ENCODE measurements around the gene MPZL1.
"Not testable (repeated sequence)": the region's sequence is repeated elsewhere in the genome, so short reads cannot be mapped to it uniquely, and the experiment has no call there.

MPZL1 gene

DNA sequence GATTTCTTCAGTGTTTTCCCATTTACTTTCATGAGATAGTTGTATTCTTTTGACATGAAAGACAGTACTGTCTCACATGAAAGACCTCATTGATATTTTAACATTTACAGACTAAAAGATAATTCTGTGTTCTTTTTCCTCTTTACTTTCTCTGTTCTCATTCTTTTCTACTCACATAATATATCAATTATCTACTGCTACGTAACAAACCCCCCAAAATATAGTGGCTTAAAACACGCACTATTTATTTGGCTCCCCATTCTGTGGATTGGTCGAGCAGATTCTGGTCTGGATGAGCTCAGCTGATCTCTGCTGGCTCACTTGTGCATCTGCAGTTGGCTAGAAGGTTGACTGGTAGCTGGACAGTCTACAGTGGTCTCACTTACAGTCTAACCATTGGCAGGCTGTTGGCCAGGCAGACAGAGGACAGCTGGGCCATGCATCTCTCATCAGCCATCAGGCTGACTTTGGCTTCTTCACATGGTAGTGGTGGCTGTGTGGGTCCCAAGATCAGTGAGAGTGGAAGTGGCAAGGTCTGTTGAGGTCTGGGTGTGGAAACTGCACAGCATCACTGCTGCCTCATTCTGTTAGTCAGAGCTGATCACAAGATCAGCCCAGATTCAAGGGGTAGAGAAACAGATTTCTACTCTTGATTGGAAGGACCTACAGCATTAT is 63.2 kb downstream of the MPZL1 start:
- DNase-seq = no peak

DNA sequence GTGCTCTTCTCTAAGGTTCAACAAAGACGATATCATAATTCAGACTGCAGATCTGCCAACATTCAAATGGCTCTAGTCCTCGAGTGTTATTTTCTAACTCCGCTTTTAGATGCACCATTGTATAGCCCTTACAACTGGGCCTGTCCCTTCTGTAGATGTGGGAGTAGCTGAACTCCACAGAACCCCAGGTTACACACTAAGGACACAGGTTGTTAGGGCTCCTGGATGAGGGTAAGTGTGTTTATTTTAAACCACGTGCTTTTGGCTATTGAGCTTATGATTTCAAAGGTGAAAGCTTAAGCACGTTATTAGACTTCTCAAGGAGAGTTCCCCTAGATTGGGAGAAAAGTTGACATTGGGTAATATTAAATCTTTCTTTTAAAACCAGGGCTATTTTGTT is 64.7 kb downstream of the MPZL1 start:
- DNase-seq = no peak

DNA sequence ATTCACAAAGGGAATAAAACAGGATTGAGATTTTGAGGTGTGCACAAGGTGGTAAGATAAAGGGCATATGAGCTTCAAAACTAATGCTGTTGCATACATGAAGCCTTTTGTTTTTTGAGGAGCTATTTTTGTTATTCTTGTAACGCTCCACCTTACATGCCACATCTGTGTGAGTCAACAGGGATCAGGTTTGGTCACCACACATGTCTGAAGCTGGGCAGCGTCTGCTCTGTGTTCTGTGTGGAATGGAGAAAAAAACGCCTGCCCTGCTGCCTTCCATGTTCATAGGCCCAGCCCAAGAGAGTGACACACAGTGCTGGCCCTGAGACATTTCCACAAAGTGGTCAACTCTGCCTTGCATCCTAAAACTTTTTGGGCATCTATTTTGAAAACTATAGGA is 67.7 kb downstream of the MPZL1 start:
- no peak for DNase-seq

DNA sequence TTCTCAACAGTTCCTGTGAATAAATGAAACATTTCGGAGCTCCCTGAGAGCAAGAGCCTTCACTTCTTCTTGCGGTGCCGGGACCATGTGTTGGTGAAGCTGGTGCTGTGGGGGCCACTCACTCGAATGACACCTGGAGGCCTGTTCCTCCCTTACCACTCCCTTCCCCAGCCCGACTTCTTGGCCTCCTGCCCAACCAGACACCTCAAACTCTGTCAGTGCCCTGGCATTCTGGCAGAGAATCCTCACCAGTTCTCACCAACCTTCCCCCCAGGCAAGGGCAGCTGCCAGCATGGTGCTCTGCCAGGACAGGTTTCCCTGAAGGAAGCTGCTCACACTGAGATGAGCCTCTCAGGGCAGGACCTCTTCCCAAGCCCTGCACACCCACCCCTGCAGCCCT is 68.3 kb downstream of the MPZL1 start:
- no peak for DNase-seq

DNA sequence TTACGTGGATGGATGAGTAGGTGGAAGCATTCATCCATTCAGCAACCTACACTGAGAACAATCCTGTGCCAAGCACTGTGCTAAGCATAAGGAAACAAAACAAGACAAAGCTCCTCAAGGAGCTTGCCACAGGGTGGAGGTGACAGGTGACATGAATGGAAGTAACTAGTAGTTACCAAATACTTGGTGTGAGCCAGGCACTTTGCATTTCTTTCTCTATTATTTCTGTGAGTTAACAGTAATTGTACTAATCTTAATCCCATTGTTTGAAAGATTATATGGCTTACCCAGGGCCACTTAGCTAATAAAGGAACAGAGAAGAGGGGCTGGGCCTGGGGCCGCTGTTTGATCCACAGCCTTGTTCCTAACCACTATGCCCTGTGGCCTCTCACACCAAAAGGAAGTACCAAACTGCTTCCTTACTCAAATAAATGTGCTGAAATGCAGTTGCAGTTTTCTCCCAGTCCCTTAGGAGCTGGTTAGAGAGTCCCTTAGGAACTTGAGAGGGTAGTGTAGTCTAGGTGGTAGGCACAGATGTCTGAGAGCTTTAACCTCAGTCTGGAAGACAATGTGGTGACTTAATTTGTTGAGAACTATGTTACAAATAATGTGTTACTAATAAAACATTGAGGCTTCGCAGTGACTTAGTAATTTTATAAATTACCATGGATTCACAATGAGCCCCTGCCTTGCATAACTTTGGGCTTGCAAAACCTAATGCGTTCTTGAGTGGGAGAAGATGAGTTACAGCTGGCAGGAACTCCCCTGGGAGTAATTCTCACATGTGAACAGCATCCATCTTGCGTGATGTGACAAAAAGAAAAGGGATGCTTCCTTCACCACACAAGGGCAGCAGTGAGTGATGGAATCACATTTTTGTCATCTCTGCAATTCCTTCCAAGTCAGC is 69.8 kb downstream of the MPZL1 start:
- no peak for DNase-seq

DNA sequence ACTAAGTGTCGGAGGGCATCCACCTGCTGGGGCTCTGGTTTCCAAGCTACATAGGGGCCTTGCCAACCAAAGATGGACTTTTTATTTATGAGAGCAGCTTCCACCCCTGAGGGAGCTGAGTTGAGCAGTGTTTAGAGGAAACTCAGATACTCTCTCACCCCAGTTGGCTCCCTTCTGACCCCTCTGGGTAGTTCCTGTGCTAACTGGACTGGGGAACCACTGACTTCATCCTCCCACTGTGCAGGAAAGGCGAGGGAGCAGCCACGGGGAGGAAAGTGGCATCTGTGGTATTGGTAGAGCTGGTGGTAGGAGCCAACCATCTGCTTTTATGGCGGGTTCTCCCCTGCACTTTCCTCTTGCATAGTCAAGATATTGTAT is 70.4 kb downstream of the MPZL1 start:
- DNase-seq = no peak

DNA sequence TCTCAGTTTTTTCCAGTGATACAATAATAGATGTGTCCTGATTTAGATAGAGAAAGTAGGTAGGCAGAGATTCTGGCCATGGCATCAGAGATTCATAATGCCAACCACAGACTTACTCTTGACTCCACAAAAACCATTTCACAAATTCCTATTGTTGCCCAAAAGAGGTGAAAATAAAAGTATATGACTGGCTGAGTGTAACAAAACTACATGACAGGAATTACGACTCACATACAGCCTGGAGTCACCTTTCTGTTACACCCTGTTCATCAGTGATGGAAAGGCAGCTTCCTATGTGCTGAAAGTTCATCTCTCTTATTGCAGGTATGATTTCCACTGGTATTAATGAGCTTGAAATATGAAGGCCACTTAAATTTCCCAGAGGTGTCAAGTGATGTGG is 72.3 kb downstream of the MPZL1 start:
- no peak for DNase-seq

DNA sequence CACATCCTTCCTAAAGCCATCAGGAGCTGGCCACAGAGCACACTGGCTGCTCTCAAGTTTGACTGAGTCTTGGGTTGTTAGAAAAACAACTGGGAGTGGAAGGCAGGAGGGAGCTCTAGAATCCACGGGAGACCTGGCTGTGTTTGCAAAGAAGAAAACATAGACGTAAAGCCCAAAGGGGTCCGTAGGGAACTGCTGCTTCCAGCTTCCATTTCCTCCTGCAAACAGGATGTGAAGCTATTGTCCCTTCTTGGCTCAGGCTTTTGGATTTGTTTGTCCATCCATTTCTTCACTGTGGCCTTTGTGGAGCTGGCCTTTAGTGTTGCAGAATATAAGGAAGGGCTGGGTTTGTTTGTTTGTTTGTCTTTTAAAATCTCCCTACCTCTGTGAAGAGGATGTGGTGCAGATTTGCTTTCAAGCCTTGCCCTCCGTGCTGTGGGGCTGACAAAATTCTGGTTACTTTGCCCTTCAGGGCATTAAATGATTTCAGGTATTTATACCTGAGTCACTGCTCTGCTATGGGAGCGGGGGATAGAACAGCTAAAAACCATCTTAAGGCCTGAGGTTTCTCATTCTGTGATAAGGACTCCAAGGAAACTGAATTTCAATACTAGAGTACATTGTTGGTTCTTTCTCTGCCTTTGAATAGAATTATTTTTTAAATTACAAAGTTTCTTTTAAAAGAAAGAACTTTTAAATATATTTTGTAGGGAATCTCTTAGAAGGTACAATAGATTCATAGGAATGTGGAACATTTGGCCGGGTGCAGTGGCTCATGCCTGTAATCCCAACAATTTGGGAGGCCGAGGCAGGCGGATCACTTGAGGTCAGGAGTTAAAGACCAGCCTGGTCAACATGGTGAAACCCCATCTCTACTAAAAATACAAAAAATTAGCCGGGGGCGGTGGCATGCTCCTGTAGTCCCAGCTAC is 74.3 kb downstream of the MPZL1 start:
- DNase-seq = peak; percentile 56

DNA sequence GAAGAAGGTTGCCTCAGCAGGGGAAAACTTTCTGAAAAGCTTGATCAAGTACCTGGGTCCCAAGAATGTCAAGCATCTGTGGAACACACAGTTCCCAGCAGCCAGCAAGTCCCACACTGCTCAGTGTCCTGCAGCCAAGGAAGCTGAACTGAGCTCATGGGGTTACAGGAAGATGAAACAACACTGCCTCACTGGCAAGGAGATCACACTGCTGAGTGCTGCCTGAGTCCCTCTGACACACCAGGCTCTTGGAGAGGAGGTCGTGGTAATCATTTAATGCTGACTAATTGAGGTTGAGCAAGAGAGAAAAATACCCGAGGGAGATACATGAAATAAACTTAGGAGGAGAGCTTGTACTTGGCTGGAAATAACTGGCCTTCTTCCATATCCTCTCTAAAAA is 75.2 kb downstream of the MPZL1 start:
- DNase-seq = no peak

DNA sequence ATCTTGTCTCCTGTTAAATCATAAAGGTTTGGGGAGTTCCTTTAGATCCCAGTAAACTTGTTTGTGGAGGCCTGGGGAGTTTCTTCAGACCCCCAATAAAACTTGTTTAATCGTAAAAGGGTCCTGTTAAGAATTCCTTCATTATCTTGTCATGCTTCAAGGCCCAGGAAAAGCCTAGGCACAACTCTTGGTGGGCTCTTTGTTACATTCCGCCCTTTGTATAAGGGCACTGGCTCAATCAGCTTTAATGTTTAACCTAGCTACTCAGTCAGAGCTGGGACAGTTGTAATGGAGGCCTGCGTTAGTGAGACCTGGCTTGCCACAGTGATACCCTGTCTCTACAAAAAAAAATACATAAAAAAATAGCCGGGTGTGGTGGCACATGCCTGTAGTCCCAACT is 77.2 kb downstream of the MPZL1 start:
- DNase-seq = no peak

DNA sequence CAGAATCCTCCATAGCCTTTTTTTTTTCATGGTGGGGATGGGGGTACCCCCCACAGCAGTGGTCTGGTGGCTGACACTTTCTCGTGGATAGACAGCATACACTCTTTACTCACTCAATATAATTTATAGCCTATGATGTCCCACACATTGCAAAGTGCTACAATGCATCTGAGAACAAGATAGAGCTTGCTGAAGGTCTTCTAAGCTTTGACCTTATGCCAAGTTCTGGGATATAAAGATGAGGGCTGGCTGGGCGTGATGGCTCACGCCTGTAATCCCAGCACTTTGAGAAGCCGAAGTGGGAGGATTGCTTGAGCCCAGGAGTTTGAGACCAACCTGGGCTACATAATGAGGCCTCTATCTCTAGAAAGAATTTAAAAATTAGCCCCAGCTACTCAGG is 78.0 kb downstream of the MPZL1 start:
- no peak for DNase-seq

DNA sequence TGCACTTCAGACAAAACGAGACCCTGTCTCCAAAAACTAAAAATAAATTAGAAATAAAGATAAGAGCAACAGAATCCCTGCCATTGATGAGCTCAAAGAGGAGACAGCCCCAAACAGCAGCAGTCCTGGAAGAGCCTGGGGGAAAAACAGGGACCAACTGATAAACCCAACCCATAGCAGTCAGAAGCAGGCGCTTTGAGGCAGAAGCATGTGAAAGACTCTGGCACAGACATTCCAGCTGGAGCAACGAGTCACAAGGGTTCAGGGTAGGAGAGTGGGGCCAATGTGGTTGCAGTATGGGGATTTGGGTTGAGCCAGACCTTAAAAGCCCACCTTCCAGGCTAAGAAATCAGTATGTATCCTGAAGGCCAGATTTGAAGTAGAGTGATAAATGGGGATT is 78.5 kb downstream of the MPZL1 start:
- no peak for DNase-seq

DNA sequence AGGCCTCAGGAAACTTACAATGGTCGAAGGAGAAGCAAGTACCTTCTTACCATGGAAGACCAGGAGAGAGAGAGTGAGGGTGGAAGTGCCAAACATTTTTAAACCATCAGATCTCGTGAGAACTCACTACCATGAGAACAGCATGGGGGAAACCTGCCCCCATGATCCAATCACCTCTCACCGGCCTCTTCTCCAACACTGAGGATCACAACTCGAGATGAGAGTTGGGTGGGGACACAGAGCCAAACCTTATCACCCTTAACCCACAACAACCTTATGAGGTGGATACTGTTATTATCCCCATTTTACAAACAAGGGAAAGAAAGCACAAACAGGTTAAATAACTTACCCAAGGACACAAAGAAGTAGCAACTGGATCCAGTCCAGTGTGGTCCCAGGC is 80.5 kb downstream of the MPZL1 start:
- DNase-seq = no peak

DNA sequence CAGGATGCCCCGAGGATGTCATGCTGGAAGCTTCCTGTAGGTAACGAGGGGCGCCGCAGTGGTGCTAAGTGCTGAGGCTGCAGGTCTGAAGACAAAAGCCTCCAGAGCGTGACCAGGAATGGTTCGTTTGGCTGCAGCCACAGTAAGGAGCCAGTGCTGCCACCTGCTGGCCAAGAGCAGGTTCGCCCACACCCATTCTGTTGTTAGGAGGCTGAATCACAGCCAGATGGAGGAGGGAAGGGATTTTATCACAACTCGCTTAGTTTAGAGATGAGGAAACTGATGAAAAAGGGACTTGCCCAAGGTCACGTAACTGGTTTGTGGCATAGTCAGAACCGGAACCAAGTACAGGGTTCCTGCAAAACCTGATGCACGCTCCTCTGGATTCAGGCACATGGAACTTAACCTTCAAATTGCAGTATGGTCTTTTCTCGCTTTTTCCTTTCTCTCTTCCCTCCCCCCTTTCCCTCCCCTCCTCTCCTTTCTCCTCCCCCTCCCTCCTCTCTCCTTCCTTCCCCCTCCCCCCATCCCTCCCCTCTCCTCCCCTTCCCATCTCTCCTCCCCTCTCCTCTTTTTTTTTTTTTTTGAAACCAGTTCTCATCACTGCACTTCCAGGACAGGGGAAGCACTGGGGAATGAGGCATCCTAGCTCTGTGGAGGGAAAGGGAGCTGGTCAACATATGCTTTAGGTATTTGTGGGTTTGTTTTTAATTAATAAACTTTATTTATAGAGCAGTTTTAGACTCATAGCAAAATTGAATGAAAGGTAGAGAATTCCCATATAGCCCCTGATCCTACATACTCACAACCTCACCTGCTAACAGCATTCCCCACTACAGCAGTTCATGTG is 81.8 kb downstream of the MPZL1 start:
- DNase-seq = peak; percentile 74

DNA sequence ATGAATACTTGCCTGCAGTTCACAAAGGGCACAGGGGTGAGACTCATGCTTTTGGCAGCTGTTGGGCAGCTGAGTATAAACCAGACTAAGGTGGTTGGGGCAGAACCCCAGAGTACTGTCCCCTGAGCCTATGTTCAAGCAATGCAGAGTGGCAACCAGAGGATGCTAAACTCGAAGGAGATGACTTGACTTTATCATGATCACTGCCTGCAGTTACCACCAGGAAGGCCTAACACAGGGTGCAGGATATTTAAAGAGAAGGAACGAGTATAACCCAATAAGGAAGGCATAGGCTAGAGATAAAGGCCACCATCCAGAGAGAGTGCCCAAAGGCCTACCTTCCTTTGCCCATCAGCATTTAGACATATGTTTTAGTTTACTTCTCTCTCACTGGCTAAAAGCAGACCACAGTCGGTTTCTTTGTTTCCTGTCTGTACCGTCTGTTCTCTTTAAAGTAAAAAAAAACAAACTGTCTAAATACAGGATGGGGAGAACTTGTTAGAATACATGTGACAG is 83.3 kb downstream of the MPZL1 start:
- no peak for DNase-seq

DNA sequence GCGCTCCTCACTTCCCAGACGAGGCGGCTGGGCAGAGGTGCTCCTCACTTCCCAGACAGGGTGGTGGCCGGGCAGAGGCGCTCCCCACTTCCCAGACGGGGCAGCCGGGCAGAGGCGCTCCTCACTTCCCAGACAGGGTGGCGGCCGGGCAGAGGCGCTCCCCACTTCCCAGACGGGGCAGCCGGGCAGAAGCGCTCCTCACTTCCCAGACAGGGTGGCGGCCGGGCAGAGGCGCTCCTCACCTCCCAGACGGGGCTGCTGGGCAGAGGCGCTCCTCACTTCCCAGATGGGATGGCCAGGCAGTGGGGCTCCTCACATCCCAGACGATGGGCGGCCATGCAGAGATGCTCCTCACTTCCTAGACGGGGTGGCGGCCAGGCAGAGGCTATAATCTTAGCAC is 84.5 kb downstream of the MPZL1 start:
- DNase-seq = not testable (repeated sequence)

DNA sequence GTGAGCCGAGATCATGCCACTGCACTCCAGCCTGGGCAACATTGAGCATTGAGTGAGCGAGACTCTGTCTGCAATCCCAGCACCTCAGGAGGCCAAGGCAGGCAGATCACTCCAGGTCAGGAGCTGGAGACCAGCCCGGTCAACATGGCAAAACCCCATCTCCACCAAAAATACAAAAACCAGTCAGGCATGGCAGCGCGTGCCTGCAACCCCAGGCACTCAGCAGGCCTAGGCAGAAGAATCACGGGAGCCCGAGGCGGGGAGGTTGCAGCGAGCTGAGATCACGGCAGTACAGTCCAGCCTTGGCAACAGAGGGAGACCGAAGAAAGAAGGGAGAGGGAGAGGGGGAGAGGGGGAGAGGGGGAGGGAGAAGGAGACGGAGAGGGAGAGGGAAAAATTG is 84.9 kb downstream of the MPZL1 start:
- not testable (repeated sequence) for DNase-seq

DNA sequence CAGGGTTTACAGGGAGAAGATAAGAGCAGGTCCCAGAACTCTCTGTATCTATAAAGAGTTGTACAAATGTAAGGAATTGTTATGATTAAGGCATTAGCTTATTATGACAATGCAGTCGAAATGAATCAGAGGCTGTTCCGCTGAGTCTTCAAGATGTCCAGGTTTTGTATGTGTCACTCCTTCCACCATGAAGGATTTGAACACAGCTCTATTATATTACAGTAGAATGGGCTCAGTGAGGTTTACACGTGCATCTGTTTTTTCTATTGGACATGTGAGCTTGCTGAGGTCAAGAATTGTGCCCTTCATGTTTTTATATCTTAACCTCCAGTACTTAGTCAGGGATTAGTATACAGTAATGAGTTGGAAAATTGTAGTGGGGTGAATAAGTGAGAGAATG is 86.3 kb downstream of the MPZL1 start:
- DNase-seq = no peak

DNA sequence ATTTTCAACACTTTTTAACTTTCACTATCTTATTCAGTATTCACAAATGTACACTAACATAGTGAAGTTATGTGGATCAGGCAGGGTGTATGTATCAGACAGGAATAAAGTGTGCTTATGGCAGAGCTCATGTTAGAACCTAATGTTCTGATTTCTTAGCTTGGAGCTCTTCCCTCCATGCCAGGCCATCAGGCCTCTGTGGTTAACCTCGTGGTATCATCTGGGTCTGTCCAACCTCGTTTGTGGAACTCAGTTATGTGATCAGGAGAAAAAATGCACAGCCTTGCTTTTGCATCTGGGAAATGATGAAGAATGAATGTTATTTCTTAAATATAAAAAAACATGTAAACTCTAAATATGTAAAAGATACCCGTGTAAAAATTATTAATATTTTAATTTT is 86.9 kb downstream of the MPZL1 start:
- DNase-seq = no peak

DNA sequence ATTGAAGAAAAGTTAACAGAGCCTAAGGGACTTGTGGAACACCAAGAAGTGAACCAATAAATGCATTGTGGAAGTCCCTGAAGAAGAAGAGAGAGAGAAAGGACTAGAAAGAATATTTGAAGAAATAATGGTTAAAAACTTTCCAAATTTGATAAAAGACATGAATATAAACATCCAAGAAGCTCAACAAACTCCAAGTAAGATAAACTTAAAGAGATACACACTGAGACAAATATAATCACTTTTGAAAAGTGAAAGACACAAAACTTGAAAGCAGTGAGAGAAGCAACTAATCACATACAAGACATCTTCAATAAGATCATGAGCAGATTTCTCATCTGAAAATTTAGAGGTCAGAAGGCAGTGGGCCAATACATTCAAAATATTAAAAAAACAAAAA is 91.2 kb downstream of the MPZL1 start:
- no peak for DNase-seq

DNA sequence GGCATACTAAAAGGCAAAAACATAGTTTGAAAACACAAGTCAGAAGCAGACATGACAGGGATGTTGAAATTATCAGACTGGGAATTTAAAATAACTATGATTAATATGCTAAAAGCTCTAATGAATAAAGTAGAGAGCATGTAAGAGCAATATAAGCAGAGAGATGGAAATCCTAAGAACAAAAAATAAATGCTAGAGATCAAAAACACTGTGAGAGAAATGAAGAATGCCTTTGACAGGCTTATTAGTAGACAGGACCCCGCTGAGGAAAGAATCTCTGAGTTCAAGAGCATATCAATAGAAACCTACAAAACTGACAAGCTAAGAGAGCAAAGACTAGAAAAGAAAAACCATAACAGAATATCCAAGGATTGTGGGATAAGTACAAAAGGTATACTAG is 93.9 kb downstream of the MPZL1 start:
- DNase-seq = no peak
